Neural progenitor cell (in vitro differentiated cells): ENCODE results near the gene SCGB2A2. TPM values are rescaled to one million over a fixed set of nuclear protein-coding genes. Genes with fewer than 3 reads are reported as not detected.

Experiments
- DNase-seq: peaks from one replicate; pipeline ENCODE4 v3.0.0-alpha.2; 2016; ENCODE audit warnings: low spot score
- H2AFZ ChIP-seq: fragments of 200-600 bp; sonication (generic); replicated peaks from 2 replicates; pipeline ENCODE4 v1.6.1; 2016; ENCODE audit warnings: antibody characterized with exemption
- H3F3A ChIP-seq: fragments of 200-600 bp; sonication (generic); 2 replicates; pipeline ENCODE4 v1.6.1; 2016; ENCODE audit warnings: antibody characterized with exemption, low read depth
- H3K27ac ChIP-seq: fragments of 200-600 bp; sonication (generic); 2 replicates; pipeline ENCODE4 v1.5.1; 2016; ENCODE audit warnings: mild to moderate bottlenecking
- H3K27me3 ChIP-seq: fragments of 200-600 bp; sonication (generic); 2 replicates; pipeline ENCODE4 v1.6.1; 2016; ENCODE audit warnings: mild to moderate bottlenecking, moderate library complexity
- H3K36me3 ChIP-seq: fragments of 200-600 bp; sonication (generic); 2 replicates; pipeline ENCODE4 v1.5.1; 2016
- H3K4me1 ChIP-seq: fragments of 200-600 bp; sonication (generic); 2 replicates; pipeline ENCODE4 v1.6.1; 2016; ENCODE audit warnings: mixed run types
- H3K4me2 ChIP-seq: fragments of 200-600 bp; sonication (generic); 2 replicates; pipeline ENCODE4 v1.6.1; 2016
- H3K4me3 ChIP-seq: fragments of 200-600 bp; sonication (generic); 2 replicates; pipeline ENCODE4 v1.5.1; 2016
- H3K79me2 ChIP-seq: fragments of 200-600 bp; sonication (generic); 2 replicates; pipeline ENCODE4 v1.6.1; 2016; ENCODE audit warnings: low read depth
- H3K9ac ChIP-seq: fragments of 200-600 bp; sonication (generic); 2 replicates; pipeline ENCODE4 v1.6.1; 2016
- H3K9me3 ChIP-seq: fragments of 200-600 bp; sonication (generic); 2 replicates; pipeline ENCODE4 v1.5.1; 2016; ENCODE audit warnings: low read depth
- H4K20me1 ChIP-seq: fragments of 200-600 bp; sonication (generic); 2 replicates; pipeline ENCODE4 v1.6.1; 2016; ENCODE audit warnings: low read depth
- H3K27ac Mint-ChIP-seq: 3 replicates; pipeline ENCODE4 v1.8.0; 2021; ENCODE audit warnings: mixed read lengths
- H3K27me3 Mint-ChIP-seq: 2 replicates; pipeline ENCODE4 v1.8.0; 2022; ENCODE audit warnings: low read depth, mild to moderate bottlenecking, inconsistent platforms, moderate library complexity, mixed read lengths; ENCODE audit not compliant: insufficient read depth
- H3K36me3 Mint-ChIP-seq: 3 replicates; pipeline ENCODE4 v1.8.0; 2021; ENCODE audit warnings: mixed read lengths
- H3K4me1 Mint-ChIP-seq: 3 replicates; pipeline ENCODE4 v1.8.0; 2021; ENCODE audit warnings: mixed read lengths
- H3K4me3 Mint-ChIP-seq: 3 replicates; pipeline ENCODE4 v1.8.0; 2021; ENCODE audit warnings: mild to moderate bottlenecking, moderate library complexity, mixed read lengths
- H3K9me3 Mint-ChIP-seq: 3 replicates; pipeline ENCODE4 v1.8.0; 2020; ENCODE audit warnings: mixed read lengths
- EZH2 ChIP-seq: fragments of 200-600 bp; sonication (generic); IDR thresholded peaks from 2 replicates; pipeline ENCODE4 v1.6.1; 2017; ENCODE audit warnings: antibody characterized with exemption, mild to moderate bottlenecking, moderate library complexity
- EZH2phosphoT487 ChIP-seq: fragments of 200-600 bp; sonication (generic); IDR thresholded peaks from 2 replicates; pipeline ENCODE4 v1.6.1; 2017; ENCODE audit warnings: antibody characterized with exemption
- total RNA-seq: library from RNA; depleted of rRNA; stranded (reverse); fragments of >200 nt; gene quantifications from 2 replicates; pipeline ENCODE4 v1.2.3, GENCODE V29; 2015; ENCODE audit warnings: low replicate concordance
- TF ChIP-seq, protein P1 (sequence below): fragments of 200-600 bp; sonication (generic); IDR thresholded peaks from 2 replicates; pipeline ENCODE4 v1.5.1; 2017; ENCODE audit warnings: antibody characterized with exemption, mild to moderate bottlenecking

SCGB2A2 gene
- total RNA-seq, 1 donor from 2014 or later = not detected

DNA sequence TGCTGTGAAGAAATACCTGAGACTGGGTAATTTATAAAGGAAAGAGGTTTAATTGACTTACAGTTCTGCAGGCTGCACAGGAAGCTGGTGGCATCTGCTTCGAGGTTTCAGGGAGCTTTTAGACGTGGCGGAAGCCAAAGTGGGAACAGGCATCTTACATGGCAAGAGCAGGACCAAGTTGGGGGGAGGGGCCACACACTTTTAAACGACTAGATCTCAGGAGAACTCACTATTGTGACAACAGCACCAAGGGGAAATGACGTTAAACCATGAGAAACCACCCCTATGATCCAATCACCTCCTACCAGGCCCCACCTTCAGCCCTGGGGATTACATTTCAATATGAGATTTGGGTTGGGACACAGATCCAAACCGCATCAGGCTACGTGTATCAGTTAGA lies 40.0 kb downstream of the SCGB2A2 start:
- no peaks in the 10 kb centered on the region for H3K9me3 ChIP-seq
- H3K27me3 ChIP-seq = no peaks in the 10 kb centered on the region
- H3F3A ChIP-seq = no peaks in the 10 kb centered on the region
- H3K4me3 Mint-ChIP-seq = no peak overlapping the region
- H2AFZ ChIP-seq = no peak overlapping the region
- TF ChIP-seq, protein P1, sequence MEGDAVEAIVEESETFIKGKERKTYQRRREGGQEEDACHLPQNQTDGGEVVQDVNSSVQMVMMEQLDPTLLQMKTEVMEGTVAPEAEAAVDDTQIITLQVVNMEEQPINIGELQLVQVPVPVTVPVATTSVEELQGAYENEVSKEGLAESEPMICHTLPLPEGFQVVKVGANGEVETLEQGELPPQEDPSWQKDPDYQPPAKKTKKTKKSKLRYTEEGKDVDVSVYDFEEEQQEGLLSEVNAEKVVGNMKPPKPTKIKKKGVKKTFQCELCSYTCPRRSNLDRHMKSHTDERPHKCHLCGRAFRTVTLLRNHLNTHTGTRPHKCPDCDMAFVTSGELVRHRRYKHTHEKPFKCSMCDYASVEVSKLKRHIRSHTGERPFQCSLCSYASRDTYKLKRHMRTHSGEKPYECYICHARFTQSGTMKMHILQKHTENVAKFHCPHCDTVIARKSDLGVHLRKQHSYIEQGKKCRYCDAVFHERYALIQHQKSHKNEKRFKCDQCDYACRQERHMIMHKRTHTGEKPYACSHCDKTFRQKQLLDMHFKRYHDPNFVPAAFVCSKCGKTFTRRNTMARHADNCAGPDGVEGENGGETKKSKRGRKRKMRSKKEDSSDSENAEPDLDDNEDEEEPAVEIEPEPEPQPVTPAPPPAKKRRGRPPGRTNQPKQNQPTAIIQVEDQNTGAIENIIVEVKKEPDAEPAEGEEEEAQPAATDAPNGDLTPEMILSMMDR = no peak
- TF ChIP-seq EZH2phosphoT487 = no peak
- no peak for TF ChIP-seq EZH2
- no peak overlapping the region for H3K27ac Mint-ChIP-seq
- H4K20me1 ChIP-seq = no peaks in the 10 kb centered on the region
- H3K36me3 ChIP-seq = no peaks in the 10 kb centered on the region
- H3K79me2 ChIP-seq = no peaks in the 10 kb centered on the region
- H3K4me1 Mint-ChIP-seq = no peaks in the 10 kb centered on the region
- no peak overlapping the region for H3K4me2 ChIP-seq
- H3K27me3 Mint-ChIP-seq = peaks cover 19% of the 10 kb centered on the region
- no peak overlapping the region for H3K9ac ChIP-seq
- no peak overlapping the region for H3K4me3 ChIP-seq
- no peaks in the 10 kb centered on the region for H3K36me3 Mint-ChIP-seq
- no peak overlapping the region for H3K27ac ChIP-seq
- DNase-seq = no peak
- H3K4me1 ChIP-seq = no peaks in the 10 kb centered on the region
- peaks cover 2% of the 10 kb centered on the region for H3K9me3 Mint-ChIP-seq

GRCh38 chr11:62315431-62315830 lies 45.5 kb downstream of the SCGB2A2 start:
- no peak overlapping the region for H3K4me3 Mint-ChIP-seq
- peaks cover 26% of the 10 kb centered on the region for H3K27me3 Mint-ChIP-seq
- no peak for DNase-seq
- no peaks in the 10 kb centered on the region for H3K4me1 Mint-ChIP-seq
- H3K36me3 Mint-ChIP-seq = no peaks in the 10 kb centered on the region
- no peaks in the 10 kb centered on the region for H4K20me1 ChIP-seq
- no peaks in the 10 kb centered on the region for H3K9me3 ChIP-seq
- H3K27me3 ChIP-seq = no peaks in the 10 kb centered on the region
- no peaks in the 10 kb centered on the region for H3K79me2 ChIP-seq
- no peak overlapping the region for H3K4me2 ChIP-seq
- H3K4me3 ChIP-seq = no peak overlapping the region
- no peaks in the 10 kb centered on the region for H3K9me3 Mint-ChIP-seq
- H3K4me1 ChIP-seq = no peaks in the 10 kb centered on the region
- no peak overlapping the region for H3K27ac ChIP-seq
- H3K9ac ChIP-seq = no peak overlapping the region
- H3F3A ChIP-seq = no peaks in the 10 kb centered on the region
- TF ChIP-seq EZH2 (no peak), EZH2phosphoT487 (no peak)
- TF ChIP-seq, protein P1 = no peak
- no peak overlapping the region for H2AFZ ChIP-seq
- H3K27ac Mint-ChIP-seq = no peak overlapping the region
- H3K36me3 ChIP-seq = no peaks in the 10 kb centered on the region

DNA sequence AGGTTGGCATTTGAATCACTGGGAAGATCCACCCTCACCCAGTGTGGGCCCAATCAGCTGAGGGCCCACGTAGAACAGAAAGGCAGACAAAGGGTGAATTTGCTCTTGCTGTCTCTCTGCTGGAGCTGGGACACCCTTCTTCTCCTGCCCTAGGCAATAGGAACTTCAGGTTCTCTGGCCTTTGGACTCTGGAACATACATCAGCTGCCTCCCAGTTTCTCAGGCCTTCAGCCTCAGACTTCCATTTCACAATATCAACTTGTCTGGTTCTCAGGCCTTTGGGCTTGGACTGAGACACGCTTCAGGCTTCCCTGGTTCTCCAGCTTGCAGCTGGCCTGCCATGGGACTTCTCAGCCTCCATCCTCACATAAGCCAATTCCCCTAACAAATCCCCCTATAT lies 52.6 kb downstream of the SCGB2A2 start:
- Histone ChIP-seq H3K27ac (no peak overlapping the region), H2AFZ (no peak overlapping the region), H3K4me1 (no peaks in the 10 kb centered on the region), H3K27me3 (peaks cover 3% of the 10 kb centered on the region), H3K9me3 (no peaks in the 10 kb centered on the region), H4K20me1 (no peaks in the 10 kb centered on the region), H3K9ac (no peak overlapping the region), H3K4me3 (no peak overlapping the region), H3K36me3 (no peaks in the 10 kb centered on the region), H3K79me2 (no peaks in the 10 kb centered on the region), H3F3A (peaks cover 7% of the 10 kb centered on the region), H3K4me2 (no peak overlapping the region)
- Mint-ChIP-seq H3K27ac (no peak overlapping the region), H3K4me1 (peaks cover 33% of the 10 kb centered on the region), H3K9me3 (no peaks in the 10 kb centered on the region), H3K36me3 (no peaks in the 10 kb centered on the region), H3K4me3 (no peak overlapping the region), H3K27me3 (peaks cover 2% of the 10 kb centered on the region)
- no peak for DNase-seq
- TF ChIP-seq, protein P1 = no peak
- TF ChIP-seq EZH2phosphoT487 = no peak
- TF ChIP-seq EZH2 = no peak

Other genes starting within 250 kb of the SCGB2A2 start
- gene INCENP, start 146.1 kb upstream of the SCGB2A2 start, total RNA-seq = 73.9 and 135 TPM in 2 replicates
- gene SCGB1D1, start 79.9 kb upstream of the SCGB2A2 start, total RNA-seq = not detected in 2 replicates
- gene SCGB2A1, start 61.5 kb upstream of the SCGB2A2 start, total RNA-seq = not detected in 2 replicates
- not detected in 2 replicates for gene SCGB1D2, start 27.9 kb upstream of the SCGB2A2 start, total RNA-seq
- gene SCGB1D4, start 28.9 kb downstream of the SCGB2A2 start, total RNA-seq = not detected in 2 replicates
- gene ASRGL1, start 67.3 kb downstream of the SCGB2A2 start, total RNA-seq = 44.5 and 56.8 TPM in 2 replicates
- not detected in 2 replicates for gene SCGB1A1, start 148.9 kb downstream of the SCGB2A2 start, total RNA-seq